PFSK-1 (cell line): ENCODE measurements around the gene KRT86.

Experiments
- FOXP2 ChIP-seq: optimal IDR thresholded peaks from 2 replicates; pipeline ENCODE3; 2011; ENCODE audit warnings: borderline replicate concordance, control low read depth, inconsistent platforms; ENCODE audit not compliant: insufficient read depth; ENCODE audit errors: extremely low read length, extremely low read depth
- POLR2AphosphoS5 ChIP-seq: IDR thresholded peaks from 2 replicates; pipeline ENCODE4 v1.6.1; 2012; ENCODE audit warnings: low read depth, mild to moderate bottlenecking, control low read depth, low read length, moderate library complexity
- REST ChIP-seq, 2 experiments: IDR thresholded peaks; 2 replicates each; pipeline versions ENCODE4 v1.6.1 to v1.8.0; 2011 to 2012; ENCODE audit warnings: low read depth in 2 of 2, low read length in 2 of 2, control low read depth in 1 of 2, inconsistent platforms in 1 of 2, mild to moderate bottlenecking in 1 of 2, moderate library complexity in 1 of 2; ENCODE audit not compliant: insufficient read depth in 1 of 2
- SIN3A ChIP-seq: IDR thresholded peaks from 2 replicates; pipeline ENCODE4 v1.6.1; 2012; ENCODE audit warnings: mild to moderate bottlenecking, low read length, moderate library complexity, borderline replicate concordance; ENCODE audit not compliant: insufficient read depth
- TAF1 ChIP-seq: IDR thresholded peaks from 2 replicates; pipeline ENCODE4 v1.6.1; 2012; ENCODE audit warnings: low read length, control low read depth, borderline replicate concordance; ENCODE audit not compliant: insufficient read depth

KRT86 gene

GRCh38 chr12:52356031-52356761 lies 81.8 kb downstream of the KRT86 start:
- TF ChIP-seq REST (IDR thresholded peaks at IDR 0.05; ENCODE audit: insufficient read depth in 1 of 2, low read depth in 2 of 2, low read length in 2 of 2): no peak
- no peak for TF ChIP-seq TAF1
- no peak for TF ChIP-seq SIN3A
- TF ChIP-seq FOXP2: no peak
- no peak for TF ChIP-seq POLR2AphosphoS5

GRCh38 chr12:52356762-52357580 lies 82.5 kb downstream of the KRT86 start:
- no peak for TF ChIP-seq POLR2AphosphoS5
- TF ChIP-seq REST (IDR thresholded peaks at IDR 0.05; ENCODE audit: insufficient read depth in 1 of 2, low read depth in 2 of 2, low read length in 2 of 2): no peak
- no peak for TF ChIP-seq FOXP2
- TF ChIP-seq SIN3A: no peak
- TF ChIP-seq TAF1: no peak
